ENCODE results near the gene ALDH8A1.

Gene ALDH8A1, protein sequence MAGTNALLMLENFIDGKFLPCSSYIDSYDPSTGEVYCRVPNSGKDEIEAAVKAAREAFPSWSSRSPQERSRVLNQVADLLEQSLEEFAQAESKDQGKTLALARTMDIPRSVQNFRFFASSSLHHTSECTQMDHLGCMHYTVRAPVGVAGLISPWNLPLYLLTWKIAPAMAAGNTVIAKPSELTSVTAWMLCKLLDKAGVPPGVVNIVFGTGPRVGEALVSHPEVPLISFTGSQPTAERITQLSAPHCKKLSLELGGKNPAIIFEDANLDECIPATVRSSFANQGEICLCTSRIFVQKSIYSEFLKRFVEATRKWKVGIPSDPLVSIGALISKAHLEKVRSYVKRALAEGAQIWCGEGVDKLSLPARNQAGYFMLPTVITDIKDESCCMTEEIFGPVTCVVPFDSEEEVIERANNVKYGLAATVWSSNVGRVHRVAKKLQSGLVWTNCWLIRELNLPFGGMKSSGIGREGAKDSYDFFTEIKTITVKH

GRCh38 chr6:134949927-134950326, at the start of gene ALDH8A1:
Gene ALDH8A1 (minus strand): TSS chr6:134950101. CDS start chr6:134950053, 48 bp downstream.
- DNase-seq (ENCODE audit: low read depth): no peak

GRCh38 chr6:134999107-134999506, 49.2 kb upstream of the ALDH8A1 start:
- DNase-seq (ENCODE audit: low read depth): no peak

DNA sequence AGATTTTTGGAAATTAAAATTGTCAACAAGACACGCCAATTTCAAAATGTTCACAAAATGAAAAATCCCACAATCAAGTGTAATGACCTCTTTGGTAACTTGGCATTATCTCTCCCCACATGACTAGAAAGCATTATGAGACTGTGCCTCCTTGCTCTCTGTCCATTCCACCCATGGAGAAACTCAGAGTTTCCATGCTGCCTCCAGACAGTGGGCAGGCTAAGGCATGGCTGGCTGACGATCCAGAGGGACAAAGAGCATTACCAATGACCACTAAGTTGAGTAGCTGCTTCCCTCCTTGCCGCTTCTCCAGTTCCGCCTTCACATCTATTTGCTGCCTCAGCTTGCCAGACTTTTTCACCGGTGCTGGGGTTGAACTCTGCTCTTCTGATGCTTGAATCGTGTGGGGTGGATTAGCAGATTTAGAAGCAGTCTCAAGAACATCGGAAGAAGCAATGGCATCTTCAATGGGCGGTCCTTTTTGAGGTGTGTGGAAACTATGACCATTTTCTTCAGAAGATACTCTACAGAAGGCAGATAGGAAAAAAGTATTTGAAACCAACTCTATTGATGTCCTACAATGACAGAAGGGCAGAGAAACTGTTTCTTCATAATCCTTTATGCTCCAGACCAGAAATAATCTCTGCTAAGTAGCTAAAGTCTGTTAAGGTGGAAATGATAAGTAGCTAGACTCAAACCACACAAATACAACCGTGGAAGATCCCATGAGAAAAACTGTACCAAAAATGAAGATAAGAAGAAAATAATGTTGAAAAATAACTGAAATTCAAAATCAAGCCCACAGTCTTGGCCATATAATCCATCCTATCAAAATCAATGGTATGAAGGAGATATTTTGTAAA, 47.5 kb upstream of the ALDH8A1 start:
- DNase-seq (ENCODE audit: low read depth): no peak

- DNase-seq (ENCODE audit: low read depth): no peak
These were observed 45.6 kb upstream of the ALDH8A1 start for GRCh38 chr6:134995536-134995935.

DNA sequence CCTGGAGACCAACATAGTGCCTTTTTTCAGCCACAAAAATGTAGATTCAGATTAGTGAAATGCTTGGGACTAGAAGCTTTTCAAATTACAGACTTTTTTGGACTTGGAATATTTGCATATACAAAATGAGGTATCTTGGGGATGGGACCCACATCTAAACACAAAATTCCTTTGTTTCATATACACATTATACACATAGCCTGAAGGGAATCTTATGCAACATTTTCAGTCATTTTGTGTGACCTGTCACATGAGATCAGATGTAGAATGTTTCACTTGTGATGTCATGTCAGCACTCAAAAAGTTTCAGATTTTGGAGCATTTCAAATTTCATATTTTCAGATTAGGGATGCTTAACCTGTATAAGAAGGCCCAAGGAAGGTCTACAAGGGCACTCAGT, 44.5 kb upstream of the ALDH8A1 start:
- no peak for DNase-seq (ENCODE audit: low read depth)

DNA sequence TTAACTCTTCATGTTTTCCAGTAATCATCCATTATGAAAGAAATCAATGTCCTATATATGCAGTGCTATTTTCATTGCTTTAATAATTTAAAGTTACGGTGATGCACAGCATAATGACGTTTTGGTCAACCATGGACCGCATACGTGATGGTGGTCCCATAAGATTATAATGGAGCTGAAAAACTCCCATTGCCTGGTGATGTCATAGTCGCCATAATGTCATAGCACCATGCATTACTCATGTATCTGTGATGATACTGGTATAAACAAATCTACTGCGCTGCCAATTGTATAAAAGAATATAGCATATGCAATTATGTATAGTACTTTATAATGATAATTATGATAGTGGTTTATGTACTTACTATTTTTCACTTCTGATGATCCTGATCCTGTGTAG, 42.3 kb upstream of the ALDH8A1 start:
- DNase-seq (ENCODE audit: low read depth): no peak

GRCh38 chr6:134990262-134990661, 40.4 kb upstream of the ALDH8A1 start:
- DNase-seq (ENCODE audit: low read depth): no peak

DNA sequence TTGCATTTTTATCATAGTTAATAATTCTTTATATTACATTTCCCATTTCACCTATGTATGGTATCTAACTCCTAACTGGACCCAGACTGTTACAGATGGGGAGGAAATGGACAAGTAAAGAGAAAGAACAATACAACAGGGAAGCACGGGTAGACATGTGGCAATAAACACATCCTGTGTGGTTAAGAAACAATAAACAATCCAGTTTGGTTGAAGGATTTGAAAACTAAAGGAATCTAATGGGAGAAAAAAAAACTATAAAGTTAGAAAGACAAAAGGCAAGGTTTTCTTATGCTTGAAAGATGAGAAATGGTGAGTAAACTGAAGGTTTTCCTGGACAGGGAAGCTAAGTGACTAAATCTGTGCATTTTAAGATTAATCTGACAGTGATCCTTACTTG, 34.9 kb upstream of the ALDH8A1 start:
- DNase-seq (ENCODE audit: low read depth): no peak

GRCh38 chr6:134983823-134984222, 33.9 kb upstream of the ALDH8A1 start:
- DNase-seq (ENCODE audit: low read depth): no peak

DNA sequence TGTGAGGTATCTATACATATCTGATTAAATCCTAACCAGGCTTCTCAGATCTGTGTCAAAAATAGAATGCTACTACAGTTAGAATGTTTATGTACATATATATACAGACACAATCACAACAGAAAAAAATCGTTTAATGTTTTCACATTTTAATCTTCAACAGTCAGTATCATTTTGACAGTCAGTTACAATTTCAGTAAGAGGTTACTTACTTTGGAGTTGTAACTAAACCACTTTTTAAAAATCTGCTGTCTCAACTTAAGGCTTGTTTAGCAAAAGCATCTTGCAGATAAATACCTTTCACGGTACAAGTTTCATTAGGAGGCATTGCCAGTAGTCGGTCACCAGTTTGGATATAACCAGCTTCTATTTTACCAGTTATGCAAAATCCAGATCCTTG, 32.3 kb upstream of the ALDH8A1 start:
- DNase-seq (ENCODE audit: low read depth): no peak

- no peak for DNase-seq (ENCODE audit: low read depth)
These were observed 30.9 kb upstream of the ALDH8A1 start for GRCh38 chr6:134980846-134981245.

GRCh38 chr6:134979142-134979541, 29.2 kb upstream of the ALDH8A1 start:
- DNase-seq (ENCODE audit: low read depth): no peak

DNA sequence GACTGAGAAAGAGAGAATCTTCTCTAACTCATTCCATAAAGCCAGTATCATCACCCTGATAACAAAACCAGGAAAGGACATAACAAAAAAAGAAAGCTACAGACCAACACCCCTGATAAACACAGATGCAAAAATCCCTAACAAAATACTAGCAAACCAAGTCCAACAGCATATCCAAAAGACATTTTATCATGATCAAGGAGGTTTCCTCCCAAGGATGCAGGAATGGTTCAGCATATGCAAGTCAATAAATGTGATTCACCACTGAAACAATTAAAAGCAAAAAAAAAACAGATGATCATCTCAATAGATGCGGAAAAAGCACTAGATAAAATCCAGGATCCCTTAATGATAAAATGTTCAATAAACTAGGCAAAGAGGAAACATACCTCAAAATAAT, 24.5 kb upstream of the ALDH8A1 start:
- DNase-seq (ENCODE audit: low read depth): no peak

DNA sequence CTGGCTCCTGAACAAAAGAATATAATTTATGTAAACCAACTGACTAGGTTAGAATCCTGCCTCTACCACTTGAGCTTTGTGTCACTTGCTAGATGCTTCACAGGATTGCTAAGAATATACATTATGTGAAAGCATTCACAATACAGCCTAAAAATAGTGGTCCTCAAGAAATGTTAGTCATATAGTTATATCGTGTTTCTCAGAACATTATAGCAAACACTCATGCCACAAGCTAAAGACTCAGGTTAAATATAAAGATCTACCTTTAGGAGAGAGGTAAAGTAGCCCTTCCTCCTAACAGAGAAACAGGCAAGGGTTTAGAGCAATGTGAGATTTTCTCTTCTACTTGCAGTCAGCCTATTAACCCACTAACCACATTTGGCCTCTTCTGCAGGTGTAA, 17.8 kb upstream of the ALDH8A1 start:
- no peak for DNase-seq (ENCODE audit: low read depth)

DNA sequence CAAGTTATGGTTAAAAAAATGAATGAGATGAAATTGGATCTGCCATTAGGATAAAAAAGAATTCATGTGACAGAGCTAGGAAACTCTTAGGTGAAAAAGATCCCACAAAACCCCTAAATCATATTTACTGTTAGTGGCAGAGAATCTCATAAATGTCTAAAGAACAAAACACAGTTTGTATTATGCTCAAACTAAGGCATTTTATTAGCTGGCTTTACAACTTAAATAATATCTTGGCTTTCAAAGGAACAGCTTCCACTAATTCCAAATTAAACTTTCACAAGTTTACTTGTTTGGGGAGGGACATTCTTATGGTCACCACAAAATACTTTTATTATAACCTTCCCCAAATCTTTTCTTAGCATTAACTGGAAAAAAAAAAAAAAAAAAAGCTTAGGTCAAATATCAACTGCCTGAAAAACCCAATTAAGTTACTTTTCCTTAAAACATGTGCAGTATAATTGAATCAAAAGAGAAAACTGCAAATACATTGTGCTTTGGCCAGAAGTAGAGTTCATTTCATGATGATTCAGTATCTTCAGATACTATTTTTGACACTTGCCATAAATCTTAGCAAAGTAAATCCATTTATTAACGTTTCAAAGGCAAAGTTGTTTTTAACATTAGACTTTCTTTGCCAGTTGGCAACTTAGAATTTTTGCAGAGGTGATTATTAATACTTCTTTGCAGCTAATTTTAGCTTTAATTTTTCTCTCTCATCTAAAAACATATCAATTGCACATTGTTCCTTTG, 14.7 kb upstream of the ALDH8A1 start:
- DNase-seq (ENCODE audit: low read depth): no peak

GRCh38 chr6:134962421-134962820, 12.5 kb upstream of the ALDH8A1 start:
- no peak for DNase-seq (ENCODE audit: low read depth)

DNA sequence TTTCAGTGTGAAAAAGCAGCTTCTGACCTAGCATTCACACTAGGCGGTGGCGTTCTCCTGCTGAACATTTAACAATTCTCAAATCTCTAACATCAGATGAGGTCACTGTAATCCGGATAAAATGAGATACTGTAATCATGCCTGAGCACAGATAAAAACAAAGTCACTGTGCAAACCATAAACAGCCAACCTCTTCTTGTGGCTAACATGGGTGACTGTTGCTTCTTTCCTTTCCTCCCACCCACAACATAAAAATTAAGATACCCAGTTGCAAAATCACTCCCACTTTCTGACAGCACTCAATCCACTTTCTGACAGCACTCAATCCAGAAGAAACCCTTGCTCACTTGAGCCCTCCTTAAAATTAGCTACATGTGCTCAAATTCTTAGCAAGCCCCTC, 11.5 kb upstream of the ALDH8A1 start:
- no peak for DNase-seq (ENCODE audit: low read depth)

GRCh38 chr6:134959603-134960002, 9.7 kb upstream of the ALDH8A1 start:
- no peak for DNase-seq (ENCODE audit: low read depth)

GRCh38 chr6:134956676-134957075, 6.8 kb upstream of the ALDH8A1 start:
- DNase-seq (ENCODE audit: low read depth): no peak

GRCh38 chr6:134956032-134956431, 6.1 kb upstream of the ALDH8A1 start:
- no peak for DNase-seq (ENCODE audit: low read depth)

DNA sequence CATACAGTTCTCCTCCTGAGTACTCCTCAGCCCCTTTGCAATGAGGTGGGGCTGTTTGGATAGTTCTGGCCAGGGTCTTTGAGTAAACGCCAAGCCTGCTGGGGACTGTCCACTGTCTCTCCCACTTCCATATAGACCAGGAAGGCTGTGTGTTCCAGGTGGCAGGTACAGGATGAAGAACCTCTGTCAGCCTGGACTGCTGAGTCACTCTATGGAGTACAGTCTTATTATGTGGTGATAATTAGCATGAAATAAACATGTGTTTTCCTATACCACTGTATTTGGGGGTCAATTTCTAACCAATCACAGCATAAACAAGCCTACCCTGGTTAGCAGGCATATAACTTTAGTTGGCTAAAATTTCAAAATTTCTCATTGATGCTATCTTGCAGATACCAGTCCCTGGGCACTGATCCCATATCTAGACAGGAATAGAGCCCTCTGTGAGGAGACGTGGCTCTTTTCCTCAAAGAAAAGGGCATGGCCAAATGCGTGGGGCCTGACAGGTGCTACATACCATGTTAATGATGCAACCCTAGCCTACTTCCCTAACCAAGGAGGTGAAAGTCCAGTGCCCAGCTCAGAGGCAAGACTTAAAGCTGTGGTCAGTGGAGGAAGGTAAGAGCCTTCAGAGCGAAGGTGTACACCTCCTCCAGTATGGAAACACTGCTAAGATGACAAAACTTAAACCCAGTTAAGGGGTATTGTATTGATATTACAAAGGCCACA, 4.5 kb upstream of the ALDH8A1 start:
- DNase-seq (ENCODE audit: low read depth): no peak

Measured in T-helper 22 cell (primary cell).